Measurements from ENCODE around the gene MTG1. TPM values are rescaled to one million over a fixed set of nuclear protein-coding genes. Genes with fewer than 3 reads are reported as not detected.
"Not testable (repeated sequence)": the region's sequence is repeated elsewhere in the genome, so short reads cannot be mapped to it uniquely, and the experiment has no call there.

Gene MTG1
- total RNA-seq, 1 experiment from 2014 or later: 39.4 TPM

DNA sequence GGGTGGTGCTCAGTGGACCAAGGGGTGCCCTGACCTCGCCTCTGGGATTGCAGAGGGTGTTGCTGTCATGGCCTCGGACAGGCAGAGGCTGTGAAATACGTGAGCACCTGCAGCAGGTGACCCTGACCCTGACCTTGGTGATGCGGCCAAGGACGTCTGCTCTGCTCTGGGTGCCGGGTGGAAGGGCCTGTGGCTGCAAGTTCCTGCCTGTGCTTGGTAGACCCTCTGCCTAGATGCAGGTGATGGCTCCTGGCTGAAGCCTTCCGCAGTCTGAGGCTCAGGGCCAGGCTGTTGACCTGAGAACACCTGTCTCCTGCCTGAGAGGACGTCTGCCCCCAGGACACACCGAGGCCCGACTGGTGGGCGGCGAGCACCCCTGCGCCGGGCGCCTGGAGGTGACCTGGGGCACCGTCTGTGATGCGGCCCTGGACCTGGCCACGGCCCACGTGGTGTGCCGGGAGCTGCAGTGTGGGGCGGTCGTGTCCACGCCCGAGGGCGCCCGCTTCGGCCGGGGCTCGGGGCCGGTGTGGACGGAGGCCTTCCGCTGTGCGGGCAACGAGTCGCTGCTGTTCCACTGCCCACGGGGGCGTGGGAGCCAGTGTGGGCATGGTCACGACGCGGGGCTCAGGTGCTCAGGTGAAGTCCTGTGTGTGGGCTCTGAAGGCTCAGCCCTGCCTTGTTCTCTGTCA, 64.2 kb downstream of the MTG1 start:
- Histone ChIP-seq H3K36me3 (no peaks in the 10 kb centered on the region), H3K4me3 (no peak overlapping the region), H3K27me3 (no peaks in the 10 kb centered on the region), H3K9me3 (no peaks in the 10 kb centered on the region)
- no peak for DNase-seq

DNA sequence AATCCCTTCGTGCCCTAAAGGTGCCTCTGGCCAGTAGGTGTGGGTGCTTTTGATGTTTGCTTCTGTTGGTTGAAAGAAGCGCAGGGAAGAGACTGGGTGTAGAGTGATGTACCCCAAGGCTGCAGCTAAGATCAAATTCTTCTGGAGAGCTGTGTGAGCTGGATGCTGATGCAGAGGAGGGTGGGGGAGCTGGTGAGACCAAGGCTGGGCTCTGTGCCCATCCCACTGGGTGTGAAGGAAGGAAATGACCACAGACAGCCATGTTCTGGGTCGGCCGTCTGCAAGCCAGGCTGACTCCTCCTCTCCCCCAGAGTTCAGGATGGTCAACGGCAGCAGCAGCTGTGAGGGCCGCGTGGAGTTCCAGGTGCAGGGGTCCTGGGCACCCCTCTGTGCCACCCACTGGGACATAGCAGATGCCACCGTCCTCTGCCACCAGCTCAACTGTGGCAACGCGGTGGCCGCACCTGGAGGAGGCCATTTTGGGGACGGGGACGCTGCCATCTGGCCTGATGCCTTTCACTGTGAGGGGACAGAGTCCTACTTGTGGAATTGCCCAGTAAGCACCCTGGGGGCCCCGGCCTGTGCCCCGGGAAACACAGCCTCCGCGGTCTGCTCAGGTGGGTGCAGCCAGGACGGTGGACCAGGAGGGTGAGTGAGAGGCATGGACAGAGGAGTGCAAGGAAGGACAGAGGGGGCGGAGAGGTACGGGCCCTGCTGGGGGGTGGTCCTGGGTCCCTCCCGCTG, 64.9 kb downstream of the MTG1 start:
- Histone ChIP-seq H3K9me3 (no peaks in the 10 kb centered on the region), H3K4me3 (no peak overlapping the region), H3K27me3 (no peaks in the 10 kb centered on the region), H3K36me3 (no peaks in the 10 kb centered on the region)
- DNase-seq: no peak

DNA sequence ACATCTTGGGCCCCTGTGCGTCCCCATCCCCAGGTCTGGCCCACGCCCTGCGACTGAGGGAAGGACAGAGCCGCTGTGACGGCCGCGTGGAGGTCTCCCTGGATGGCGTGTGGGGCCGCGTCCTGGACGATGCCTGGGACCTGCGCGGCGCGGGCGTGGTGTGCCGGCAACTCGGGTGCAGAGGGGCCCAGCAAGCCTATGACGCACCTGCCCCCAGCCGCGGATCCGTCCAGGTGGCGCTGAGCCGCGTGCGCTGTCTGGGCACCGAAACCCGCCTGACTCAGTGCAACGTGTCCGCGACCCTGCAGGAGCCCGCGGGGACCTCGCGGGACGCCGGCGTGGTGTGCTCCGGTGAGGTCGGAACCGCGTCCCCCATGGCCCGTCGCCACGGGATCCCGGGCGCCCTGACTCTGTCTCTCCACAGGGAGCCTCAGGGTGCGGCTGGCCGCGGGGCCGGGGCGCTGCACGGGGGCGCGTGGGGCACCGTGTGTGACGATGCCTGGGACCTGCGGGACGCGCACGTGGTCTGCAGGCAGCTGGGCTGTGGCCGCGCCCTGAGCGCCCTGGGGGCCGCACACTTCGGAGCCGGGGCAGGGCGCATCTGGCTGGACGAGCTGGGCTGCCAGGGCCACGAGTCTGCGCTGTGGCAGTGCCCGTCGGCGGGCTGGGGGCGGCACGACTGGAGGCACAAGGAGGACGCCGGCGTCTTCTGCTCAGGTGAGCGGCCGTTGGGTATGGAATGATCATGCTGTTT, 65.7 kb downstream of the MTG1 start:
- no peaks in the 10 kb centered on the region for H3K9me3 ChIP-seq
- no peaks in the 10 kb centered on the region for H3K36me3 ChIP-seq
- H3K27me3 ChIP-seq: no peaks in the 10 kb centered on the region
- H3K4me3 ChIP-seq: no peak overlapping the region
- no peak for DNase-seq

DNA sequence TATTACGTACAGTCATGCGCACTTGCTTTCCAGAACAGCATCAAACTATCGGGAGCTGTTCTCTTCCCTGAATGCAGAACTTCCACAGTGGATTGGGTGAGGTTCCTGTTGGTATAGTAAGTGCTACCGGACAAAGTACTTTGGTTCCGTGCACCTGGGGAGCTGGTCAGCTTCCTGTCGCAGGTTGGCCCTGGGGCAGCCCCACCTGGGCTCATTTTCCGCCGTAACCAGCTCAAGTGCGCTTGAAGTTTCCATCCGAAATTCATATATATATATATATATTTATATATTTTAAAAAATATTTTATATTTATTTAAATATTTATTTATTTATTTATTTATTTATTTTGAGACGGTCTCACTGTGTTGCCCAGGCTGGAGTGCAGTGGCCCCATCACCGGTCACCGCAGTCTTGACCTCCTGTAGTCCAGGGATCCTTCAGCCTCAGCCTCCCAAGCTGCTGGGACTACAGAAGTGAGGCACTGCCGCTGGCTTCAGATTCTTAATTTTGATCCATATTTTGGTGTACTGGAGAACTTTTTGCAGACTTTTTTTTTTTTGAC, 66.3 kb downstream of the MTG1 start:
- Histone ChIP-seq H3K4me3 (no peak overlapping the region), H3K9me3 (no peaks in the 10 kb centered on the region), H3K27me3 (no peaks in the 10 kb centered on the region), H3K36me3 (no peaks in the 10 kb centered on the region)
- no peak for DNase-seq

DNA sequence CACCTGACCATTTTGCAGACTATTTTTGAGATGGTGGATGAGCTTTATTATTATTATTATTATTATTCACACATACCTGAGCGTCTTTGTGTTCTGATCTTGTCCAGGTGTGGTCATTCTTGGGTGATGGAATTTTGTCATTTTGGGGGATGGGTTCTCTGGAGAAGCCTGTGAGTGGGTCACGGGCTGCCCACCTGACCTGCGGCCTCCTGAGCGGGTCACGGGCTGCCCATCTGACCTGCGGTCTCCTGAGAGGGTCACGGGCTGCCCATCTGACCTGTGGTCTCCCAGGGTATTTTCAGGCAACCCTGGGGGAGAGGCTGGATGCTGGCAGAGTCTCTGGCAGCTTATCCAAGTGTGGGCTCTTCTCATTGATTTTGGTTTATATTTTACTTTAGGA, 67.1 kb downstream of the MTG1 start:
- no peaks in the 10 kb centered on the region for H3K27me3 ChIP-seq
- H3K9me3 ChIP-seq: no peaks in the 10 kb centered on the region
- H3K4me3 ChIP-seq: no peak overlapping the region
- H3K36me3 ChIP-seq: no peaks in the 10 kb centered on the region
- DNase-seq: no peak

DNA sequence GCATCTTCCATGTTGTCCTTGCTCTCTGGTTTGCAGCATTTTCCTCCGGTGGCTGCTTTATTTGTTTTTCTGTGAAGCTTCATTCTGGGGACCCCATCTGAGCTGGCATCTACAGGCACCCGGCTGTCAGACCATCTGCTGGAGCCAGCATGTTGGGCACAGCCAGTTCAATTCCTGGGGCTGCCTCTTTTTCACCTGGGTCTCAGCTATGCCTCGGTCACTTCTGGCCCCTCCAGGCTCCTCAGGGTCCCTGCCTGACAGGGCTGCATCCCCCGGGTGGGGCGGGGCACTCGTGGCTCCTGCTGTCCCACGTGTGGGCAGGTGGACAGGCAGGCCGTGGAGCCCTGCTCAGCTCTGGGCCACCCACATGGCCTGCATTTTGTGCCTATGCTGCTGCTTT, 67.9 kb downstream of the MTG1 start:
- Histone ChIP-seq H3K36me3 (no peaks in the 10 kb centered on the region), H3K9me3 (no peaks in the 10 kb centered on the region), H3K27me3 (no peaks in the 10 kb centered on the region), H3K4me3 (no peak overlapping the region)
- DNase-seq: no peak

DNA sequence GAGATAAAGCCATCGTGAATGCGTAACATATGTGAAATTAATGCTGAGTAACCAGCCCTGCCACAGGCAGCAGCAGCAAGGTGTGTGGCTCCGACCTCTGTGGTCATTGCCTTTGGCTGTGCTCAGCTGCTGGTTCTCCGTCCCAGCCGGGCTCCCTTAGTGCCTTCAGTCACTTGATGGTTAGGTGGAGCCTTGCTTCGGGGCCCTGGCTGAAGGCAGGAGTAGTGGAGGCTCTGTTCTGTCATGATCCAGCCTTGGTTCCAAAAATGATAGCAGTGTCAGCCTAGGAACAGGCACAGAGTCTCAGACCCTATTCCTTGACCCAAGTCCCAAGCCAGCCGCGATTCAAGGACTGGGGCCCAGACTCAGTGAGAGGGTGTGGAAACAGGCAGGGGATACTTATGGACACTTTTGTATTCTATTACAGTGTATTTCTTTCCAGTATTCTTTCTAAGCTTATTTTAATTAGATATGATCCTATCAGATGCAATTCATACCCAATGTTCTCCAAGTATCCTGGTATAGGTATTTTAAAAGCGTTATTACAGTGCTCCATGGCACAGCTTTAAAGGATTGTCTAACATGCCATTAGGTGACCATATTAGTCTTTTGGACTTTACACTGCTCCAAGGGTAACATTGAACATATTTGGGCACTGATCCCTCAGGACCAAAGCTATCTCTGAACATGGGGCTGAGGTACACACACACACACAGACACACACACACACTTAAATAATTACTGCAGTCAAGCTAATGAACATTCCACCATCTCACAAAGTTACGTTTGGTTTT, 68.8 kb downstream of the MTG1 start:
- no peaks in the 10 kb centered on the region for H3K36me3 ChIP-seq
- H3K27me3 ChIP-seq: no peaks in the 10 kb centered on the region
- no peaks in the 10 kb centered on the region for H3K9me3 ChIP-seq
- no peak overlapping the region for H3K4me3 ChIP-seq
- no peak for DNase-seq

DNA sequence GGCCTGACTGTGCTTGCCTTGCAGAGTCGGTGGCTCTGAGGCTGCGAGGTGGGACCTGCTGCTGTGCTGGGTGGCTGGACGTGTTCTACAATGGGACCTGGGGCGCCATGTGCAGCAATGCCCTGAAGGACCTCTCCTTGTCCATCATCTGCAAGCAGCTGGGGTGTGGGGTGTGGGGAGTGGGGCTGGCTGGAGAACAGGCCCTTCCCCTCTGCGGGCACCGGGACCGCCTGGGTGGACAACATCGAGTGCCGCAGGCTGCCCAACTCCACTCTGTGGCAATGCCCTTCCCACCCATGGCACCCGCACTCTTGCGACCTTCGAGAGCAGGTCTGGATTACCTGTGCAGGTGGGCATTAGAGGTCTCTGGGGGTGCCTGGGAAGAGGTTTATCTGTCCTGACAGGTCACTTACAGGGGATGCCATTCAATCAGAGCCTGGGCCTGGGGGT, 70.7 kb downstream of the MTG1 start:
- Histone ChIP-seq H3K27me3 (no peaks in the 10 kb centered on the region), H3K9me3 (no peaks in the 10 kb centered on the region), H3K4me3 (no peak overlapping the region), H3K36me3 (no peaks in the 10 kb centered on the region)
- no peak for DNase-seq

DNA sequence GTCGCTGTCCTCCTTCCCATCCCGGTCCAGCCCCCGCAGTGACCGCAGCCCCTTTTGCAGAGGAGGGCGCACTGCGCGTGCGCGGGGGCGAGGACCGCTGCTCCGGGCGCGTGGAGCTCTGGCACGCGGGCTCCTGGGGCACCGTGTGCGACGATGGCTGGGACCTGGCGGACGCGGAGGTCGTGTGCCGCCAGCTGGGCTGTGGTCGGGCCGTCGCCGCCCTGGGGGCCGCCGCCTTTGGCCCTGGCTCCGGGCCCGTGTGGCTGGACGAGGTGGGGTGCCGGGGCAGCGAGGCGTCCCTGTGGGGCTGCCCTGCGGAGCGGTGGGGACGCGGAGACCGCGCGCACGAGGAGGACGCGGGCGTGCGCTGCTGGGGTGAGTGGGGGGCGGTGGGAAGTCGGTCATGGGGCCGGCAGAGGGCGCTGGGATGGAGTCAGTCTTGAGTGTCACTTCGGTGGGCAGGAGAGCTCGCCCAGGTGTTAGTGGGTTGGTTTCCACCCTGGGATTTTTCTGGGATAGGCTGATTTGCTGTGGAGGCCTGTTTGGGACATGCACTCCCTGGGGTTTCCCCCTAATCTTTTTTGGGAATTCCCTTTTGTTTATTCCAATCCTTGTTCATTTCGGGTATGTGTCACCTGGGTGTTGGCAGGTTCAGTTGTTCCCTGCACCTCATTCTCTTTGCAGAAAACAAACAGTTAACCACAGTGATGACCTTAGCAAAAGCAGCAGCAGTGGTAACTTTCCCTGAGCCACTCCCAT, 71.4 kb downstream of the MTG1 start:
- Histone ChIP-seq H3K27me3 (no peaks in the 10 kb centered on the region), H3K9me3 (no peaks in the 10 kb centered on the region), H3K4me3 (no peak overlapping the region), H3K36me3 (no peaks in the 10 kb centered on the region)
- no peak for DNase-seq

DNA sequence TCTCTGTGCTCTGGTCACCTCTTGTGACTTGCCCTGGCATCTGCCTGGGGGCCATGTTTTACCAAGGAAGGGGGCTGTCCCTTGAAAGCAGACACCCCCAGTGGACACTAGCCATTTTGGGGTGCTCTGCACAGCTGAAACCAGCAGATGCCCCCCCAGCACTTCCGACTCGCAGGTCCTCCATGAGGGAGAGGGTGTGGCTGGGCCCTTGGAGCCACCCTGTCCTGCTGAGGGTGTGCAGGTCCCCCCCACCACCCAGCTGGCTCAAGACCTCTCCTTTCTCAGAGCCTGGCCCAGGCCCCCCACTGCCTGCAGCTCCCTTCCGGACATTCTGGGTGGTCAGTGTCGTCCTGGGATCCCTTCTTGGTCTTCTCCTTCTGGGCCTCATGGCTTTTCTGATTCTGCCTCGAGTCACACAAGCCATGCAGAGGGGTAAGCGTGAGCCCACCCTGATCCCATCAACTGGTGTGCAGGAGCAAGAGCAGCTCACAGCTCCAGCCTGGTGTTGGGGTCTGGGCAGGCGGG, 72.1 kb downstream of the MTG1 start:
- Histone ChIP-seq H3K9me3 (no peaks in the 10 kb centered on the region), H3K36me3 (no peaks in the 10 kb centered on the region), H3K4me3 (no peak overlapping the region), H3K27me3 (no peaks in the 10 kb centered on the region)
- DNase-seq: no peak

DNA sequence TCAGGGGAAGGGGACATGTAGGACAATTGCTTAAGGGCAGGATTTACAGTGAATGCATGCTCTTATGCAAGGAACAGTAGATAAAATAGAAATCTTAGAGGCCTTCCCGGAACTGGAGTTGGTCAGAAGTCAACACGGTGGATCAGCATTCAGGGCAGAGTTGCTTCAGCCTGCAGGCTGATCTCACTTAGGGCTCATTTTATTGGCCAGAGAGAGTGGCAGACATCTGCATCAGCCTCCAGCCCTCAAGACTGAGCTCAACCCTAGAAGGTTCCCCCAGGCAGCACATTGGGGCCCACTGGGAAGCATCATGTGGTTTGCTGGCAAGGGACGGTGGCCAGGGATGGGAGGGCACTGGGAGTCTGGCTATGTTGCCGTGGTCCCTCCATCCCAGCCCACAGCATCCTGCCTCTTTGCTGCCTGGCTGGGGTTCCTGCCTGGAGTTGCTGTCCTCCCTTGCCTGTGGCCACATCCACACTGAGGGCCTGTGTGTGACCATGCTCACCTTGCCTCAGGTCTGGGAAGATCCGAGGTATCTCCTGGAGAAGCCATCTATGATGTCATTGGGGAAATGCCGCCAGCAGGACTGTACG, 72.8 kb downstream of the MTG1 start:
- Histone ChIP-seq H3K36me3 (no peaks in the 10 kb centered on the region), H3K9me3 (no peaks in the 10 kb centered on the region), H3K27me3 (no peaks in the 10 kb centered on the region), H3K4me3 (no peak overlapping the region)
- DNase-seq: no peak

DNA sequence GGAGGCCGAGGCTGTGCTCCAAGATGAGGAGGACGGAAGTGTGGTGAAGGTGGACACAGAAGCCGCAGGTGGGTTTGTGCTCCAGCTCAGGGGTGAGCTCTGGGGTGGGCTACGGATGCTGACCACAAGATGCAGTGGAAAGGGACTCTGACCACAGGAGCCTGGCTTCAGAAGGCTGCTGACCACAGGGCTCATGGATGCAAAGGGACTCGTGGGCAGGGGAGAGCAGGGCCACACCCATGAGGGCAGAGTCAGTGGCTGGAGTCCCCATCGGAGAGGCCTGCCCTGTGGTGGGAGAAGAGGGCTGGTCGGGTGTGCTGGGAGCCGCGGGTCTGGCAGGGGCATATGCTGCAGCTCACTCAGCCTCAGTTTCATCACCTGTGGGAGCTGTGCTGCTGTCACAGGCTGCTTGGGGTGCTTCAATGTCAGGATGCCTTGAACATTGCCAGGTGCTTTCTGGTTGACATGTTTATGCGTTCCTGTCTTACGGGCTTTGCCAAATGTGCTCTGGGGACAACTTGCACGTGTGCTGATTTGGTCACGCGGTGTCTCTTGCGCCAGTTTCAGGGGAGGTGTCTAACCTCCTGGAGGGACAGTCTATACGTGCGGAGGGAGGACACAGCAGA, 73.4 kb downstream of the MTG1 start:
- Histone ChIP-seq H3K27me3 (no peaks in the 10 kb centered on the region), H3K4me3 (no peak overlapping the region), H3K36me3 (no peaks in the 10 kb centered on the region), H3K9me3 (no peaks in the 10 kb centered on the region)
- DNase-seq: no peak

DNA sequence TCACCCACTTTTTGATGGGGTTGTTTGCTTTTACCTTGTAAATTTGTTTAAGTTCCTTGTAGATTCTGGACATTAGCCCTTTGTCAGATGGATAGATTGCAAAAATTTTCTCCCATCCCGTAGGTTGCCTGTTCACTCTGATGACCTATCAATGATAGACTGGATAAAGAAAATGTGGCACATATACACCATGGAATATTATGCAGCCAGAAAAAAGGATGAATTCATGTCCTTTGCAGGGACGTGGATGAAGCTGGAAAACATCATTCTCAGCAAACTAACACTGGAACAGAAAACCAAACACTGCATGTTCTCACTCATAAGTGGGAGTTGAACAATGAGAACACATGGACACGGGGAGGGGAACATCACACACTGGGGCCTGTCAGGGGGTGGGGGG, 75.2 kb downstream of the MTG1 start:
- H3K4me3 ChIP-seq, DNase-seq, H3K27me3 ChIP-seq, H3K9me3 ChIP-seq, H3K36me3 ChIP-seq: not testable (repeated sequence)

DNA sequence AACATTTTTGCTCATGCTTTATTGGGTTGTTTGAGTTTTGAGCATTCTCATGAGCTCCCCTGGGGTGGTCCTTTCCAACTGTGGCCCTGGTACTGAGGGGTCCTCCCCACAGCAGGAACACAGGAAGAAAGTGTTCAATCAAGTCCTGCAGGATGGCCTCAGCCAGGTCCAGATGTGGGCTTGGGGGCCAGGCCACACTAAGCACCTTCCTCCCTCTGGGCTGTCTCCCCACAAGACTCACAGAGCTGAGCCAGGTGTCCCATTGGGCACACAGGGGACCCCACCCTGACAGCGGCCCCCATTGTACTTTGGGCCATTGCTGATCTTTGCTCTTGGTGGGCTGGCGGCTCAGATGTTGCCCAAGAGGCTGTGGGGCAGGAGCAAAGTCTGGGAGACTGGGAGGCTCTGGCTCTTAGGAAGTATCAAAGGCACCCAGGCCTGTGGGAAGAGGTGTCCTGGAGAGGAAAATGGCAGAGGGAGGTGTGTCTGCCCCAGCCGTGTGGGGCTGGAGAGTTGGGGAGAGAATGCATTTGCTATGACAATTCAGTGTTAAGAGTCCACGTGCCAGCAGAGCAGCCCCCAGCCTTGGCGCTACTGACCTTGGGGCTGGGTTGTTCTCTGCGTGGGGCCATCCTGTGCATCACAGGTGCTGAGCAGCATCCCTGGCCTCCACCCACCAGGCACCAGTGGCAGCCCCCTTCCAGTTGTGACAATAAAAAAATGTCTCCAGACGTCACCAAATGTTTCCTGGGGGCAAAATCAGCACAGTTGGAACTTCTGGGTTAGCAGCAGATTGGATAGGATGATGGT, 77.5 kb downstream of the MTG1 start:
- Histone ChIP-seq H3K9me3 (no peaks in the 10 kb centered on the region), H3K4me3 (no peak overlapping the region), H3K27me3 (no peaks in the 10 kb centered on the region), H3K36me3 (no peaks in the 10 kb centered on the region)
- no peak for DNase-seq

Data from MG63 (cell line).